Measurements from ENCODE around the gene DNAL1.
"Not testable (repeated sequence)": the region's sequence is repeated elsewhere in the genome, so short reads cannot be mapped to it uniquely, and the experiment has no call there.

DNAL1 gene

GRCh38 chr14:73640796-73641365 lies 3.9 kb upstream of the DNAL1 start:
- no peak for DNase-seq (ENCODE audit: low read depth)

GRCh38 chr14:73645248-73645610 lies 443 bp downstream of the DNAL1 start:
- no peak for DNase-seq (ENCODE audit: low read depth)

- DNase-seq (ENCODE audit: low read depth): no peak
Measured at GRCh38 chr14:73651005-73651404, 6.2 kb downstream of the DNAL1 start.

- no peak for DNase-seq (ENCODE audit: low read depth)
Measured at GRCh38 chr14:73655851-73656250, 11.1 kb downstream of the DNAL1 start.

GRCh38 chr14:73659202-73659601 lies 14.4 kb downstream of the DNAL1 start:
- not testable (repeated sequence) for DNase-seq (ENCODE audit: low read depth)

- no peak for DNase-seq (ENCODE audit: low read depth)
Measured at GRCh38 chr14:73660511-73660910, 15.7 kb downstream of the DNAL1 start.

GRCh38 chr14:73661872-73662271 lies 17.1 kb downstream of the DNAL1 start:
- DNase-seq (ENCODE audit: low read depth): no peak

- DNase-seq (ENCODE audit: low read depth): peak; percentile 87
Measured at GRCh38 chr14:73662487-73662943, 17.7 kb downstream of the DNAL1 start.

GRCh38 chr14:73663548-73664212 lies 18.9 kb downstream of the DNAL1 start:
- no peak for DNase-seq (ENCODE audit: low read depth)

- DNase-seq (ENCODE audit: low read depth): no peak
Measured at GRCh38 chr14:73665130-73665529, 20.3 kb downstream of the DNAL1 start.

GRCh38 chr14:73666583-73666982 lies 21.8 kb downstream of the DNAL1 start:
- no peak for DNase-seq (ENCODE audit: low read depth)

GRCh38 chr14:73667854-73668253 lies 23.1 kb downstream of the DNAL1 start:
- DNase-seq (ENCODE audit: low read depth): no peak

- no peak for DNase-seq (ENCODE audit: low read depth)
Measured at GRCh38 chr14:73674986-73675385, 30.2 kb downstream of the DNAL1 start.

GRCh38 chr14:73678698-73679097 lies 33.9 kb downstream of the DNAL1 start:
- DNase-seq (ENCODE audit: low read depth): no peak

- DNase-seq (ENCODE audit: low read depth): no peak
Measured at GRCh38 chr14:73680821-73681220, 36.0 kb downstream of the DNAL1 start.

- no peak for DNase-seq (ENCODE audit: low read depth)
Measured at GRCh38 chr14:73684627-73685026, 39.8 kb downstream of the DNAL1 start.

- no peak for DNase-seq (ENCODE audit: low read depth)
Measured at GRCh38 chr14:73685328-73685727, 40.5 kb downstream of the DNAL1 start.

GRCh38 chr14:73686901-73687300 lies 42.1 kb downstream of the DNAL1 start:
- no peak for DNase-seq (ENCODE audit: low read depth)

GRCh38 chr14:73694083-73694482 lies 49.3 kb downstream of the DNAL1 start:
- DNase-seq (ENCODE audit: low read depth): no peak

GRCh38 chr14:73695082-73695481 lies 50.3 kb downstream of the DNAL1 start:
- no peak for DNase-seq (ENCODE audit: low read depth)

GRCh38 chr14:73695997-73696396 lies 51.2 kb downstream of the DNAL1 start:
- no peak for DNase-seq (ENCODE audit: low read depth)

- peak; percentile 80 for DNase-seq (ENCODE audit: low read depth)
Measured at GRCh38 chr14:73696466-73697400, 51.9 kb downstream of the DNAL1 start.

GRCh38 chr14:73700325-73700724 lies 55.5 kb downstream of the DNAL1 start:
- no peak for DNase-seq (ENCODE audit: low read depth)
